Measurements from ENCODE around the gene TKFC.
A peak's percentile ranks its signal among the peaks of the same experiment; 100 is the strongest.

Gene TKFC

DNA sequence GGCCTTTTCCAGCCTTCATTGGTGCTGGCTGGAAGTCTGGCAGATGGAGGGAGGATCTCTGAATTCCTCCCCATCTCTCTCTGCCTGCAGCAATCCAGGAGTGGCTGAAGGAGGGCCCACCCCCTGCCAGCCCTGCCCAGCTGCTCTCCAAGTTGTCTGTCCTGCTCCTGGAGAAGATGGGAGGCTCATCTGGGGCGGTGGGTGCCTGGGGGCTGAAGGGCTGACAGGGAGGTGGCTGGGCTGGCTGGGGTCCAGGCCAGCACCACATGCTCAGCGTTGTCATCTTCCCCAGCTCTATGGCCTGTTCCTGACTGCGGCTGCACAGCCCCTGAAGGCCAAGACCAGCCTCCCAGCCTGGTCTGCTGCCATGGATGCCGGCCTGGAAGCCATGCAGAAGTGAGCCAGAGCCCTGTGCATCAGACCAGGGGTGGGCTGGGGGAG lies 12.2 kb downstream of the TKFC start:
- DNase-seq: no peak
- TF ChIP-seq POLR2A (IDR thresholded peaks at IDR 0.05; ENCODE audit: low read length): no peak
- TF ChIP-seq GATA1 (IDR thresholded peaks at IDR 0.05; ENCODE audit: low read depth, low read length): no peak

- DNase-seq: peak; percentile 58 to 60
- TF ChIP-seq GATA1 (IDR thresholded peaks at IDR 0.05; ENCODE audit: low read depth, low read length) (no peak), POLR2A (IDR thresholded peaks at IDR 0.05; ENCODE audit: low read length) (no peak)
These were observed 13.2 kb downstream of the TKFC start for GRCh38 chr11:61345954-61346843.

DNA sequence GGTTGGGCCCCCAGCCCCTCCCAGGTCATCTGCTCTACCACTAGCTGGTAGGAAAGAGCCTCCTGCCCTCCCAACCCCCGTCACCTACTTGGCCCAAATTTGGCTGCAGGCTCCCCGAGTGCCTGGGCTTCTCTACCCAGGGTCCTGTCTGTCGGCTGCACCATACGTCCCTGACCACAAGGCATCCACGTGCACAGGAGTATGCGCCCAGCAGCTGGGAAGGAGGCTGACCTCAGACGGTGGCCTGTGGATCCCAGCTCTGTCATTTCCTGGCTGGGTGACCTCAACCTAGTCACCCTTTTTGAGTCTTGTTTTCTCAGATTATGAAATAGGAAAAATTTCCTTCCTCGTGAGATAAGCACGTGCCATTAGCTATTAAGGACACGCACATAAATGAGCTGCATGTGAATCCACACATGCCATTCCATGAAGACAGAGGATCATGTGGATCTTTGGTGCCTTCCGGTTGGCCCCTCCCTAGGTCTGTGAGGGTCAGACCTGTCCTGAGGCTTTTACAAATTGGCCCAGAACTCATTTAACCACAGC lies 15.0 kb downstream of the TKFC start:
- DNase-seq: peak in 1 of 2 experiments; percentile 25
- TF ChIP-seq GATA1 (IDR thresholded peaks at IDR 0.05; ENCODE audit: low read depth, low read length): no peak
- TF ChIP-seq POLR2A (IDR thresholded peaks at IDR 0.05; ENCODE audit: low read length): no peak

DNA sequence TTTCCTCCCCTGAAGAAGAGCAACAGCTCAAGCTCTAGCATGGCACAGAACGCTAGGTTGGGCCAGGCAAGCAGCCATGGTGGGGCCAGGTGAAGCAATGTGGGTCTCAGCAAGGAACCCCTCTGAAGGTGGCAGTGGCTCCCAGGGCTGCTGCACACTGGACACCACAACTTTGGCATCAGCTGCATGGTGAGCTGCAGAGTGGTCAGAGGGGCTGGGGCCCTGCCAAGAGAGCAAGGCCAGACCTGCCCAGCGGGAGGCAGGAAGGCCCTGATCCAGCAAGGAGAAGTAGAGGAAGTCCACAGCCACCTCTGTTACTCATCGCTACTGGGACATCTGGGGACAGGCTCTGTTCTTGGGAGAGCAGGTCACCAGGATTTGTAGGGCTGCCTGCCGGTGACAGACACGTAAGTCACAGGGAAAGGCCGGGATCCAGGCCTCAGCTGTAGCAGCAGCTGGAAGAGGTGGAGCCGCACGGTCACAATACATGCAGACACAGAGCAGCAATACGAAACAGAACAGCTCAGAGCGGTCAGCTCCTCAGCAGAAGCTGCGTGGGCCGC lies 16.2 kb downstream of the TKFC start:
- no peak for DNase-seq
- no peak for TF ChIP-seq GATA1 (IDR thresholded peaks at IDR 0.05; ENCODE audit: low read depth, low read length)
- TF ChIP-seq POLR2A (IDR thresholded peaks at IDR 0.05; ENCODE audit: low read length): no peak

GRCh38 chr11:61349916-61350315 lies 16.9 kb downstream of the TKFC start:
- TF ChIP-seq POLR2A (IDR thresholded peaks at IDR 0.05; ENCODE audit: low read length) (no peak), GATA1 (IDR thresholded peaks at IDR 0.05; ENCODE audit: low read depth, low read length) (no peak)
- DNase-seq: no peak

- TF ChIP-seq POLR2A (IDR thresholded peaks at IDR 0.05; ENCODE audit: low read length) (no peak), GATA1 (IDR thresholded peaks at IDR 0.05; ENCODE audit: low read depth, low read length) (no peak)
These were observed 17.3 kb downstream of the TKFC start for GRCh38 chr11:61350336-61350735.

DNA sequence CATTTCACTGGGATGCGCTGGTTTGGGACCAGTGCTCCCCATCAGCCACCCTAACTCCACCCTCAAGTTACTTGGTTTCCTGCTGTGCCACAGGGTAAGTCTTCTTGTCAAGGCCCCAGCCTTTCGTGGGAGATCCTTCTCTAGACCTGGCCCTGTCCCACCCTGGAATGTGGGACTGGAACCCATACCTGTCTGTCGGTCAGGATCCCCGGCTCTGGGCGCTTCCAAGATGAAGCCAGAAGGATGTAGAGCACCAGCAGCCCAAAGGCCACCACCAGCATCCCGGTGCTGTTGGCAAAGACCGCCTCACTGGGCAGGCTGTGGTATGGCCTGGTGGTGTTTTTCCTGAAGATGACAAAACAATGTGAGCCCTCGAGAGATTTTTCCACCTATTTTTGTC lies 17.8 kb downstream of the TKFC start:
- TF ChIP-seq GATA1 (IDR thresholded peaks at IDR 0.05; ENCODE audit: low read depth, low read length): no peak
- no peak for DNase-seq

More at GRCh38 chr11:61350336-61350735, 17.3 kb downstream of the TKFC start:
- DNase-seq: no peak

DNA sequence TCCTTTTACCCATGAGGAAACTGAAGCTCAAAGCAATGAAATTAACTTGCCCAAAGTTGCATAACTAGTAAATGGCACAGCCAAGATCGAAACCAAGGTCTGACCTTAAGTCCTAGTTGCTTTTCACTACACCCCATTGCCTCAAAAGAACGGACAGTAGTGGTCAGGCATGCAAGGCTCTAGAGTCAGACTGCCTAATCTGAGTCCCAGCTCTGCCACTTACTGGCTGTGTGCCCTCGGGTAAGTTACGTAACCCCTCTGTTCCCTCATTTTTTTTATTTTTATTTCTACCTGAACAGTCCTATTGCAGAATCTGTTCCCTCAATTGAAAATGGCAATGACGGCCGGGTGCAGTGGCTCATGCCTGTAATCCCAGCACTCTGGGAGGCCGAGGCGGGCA lies 19.0 kb downstream of the TKFC start:
- TF ChIP-seq GATA1 (IDR thresholded peaks at IDR 0.05; ENCODE audit: low read depth, low read length) (no peak), POLR2A (IDR thresholded peaks at IDR 0.05; ENCODE audit: low read length) (no peak)
- no peak for DNase-seq

- TF ChIP-seq GATA1 (IDR thresholded peaks at IDR 0.05; ENCODE audit: low read depth, low read length) (no peak), POLR2A (IDR thresholded peaks at IDR 0.05; ENCODE audit: low read length) (no peak)
- peak; percentile 35 to 38 for DNase-seq
These were observed 20.4 kb downstream of the TKFC start for GRCh38 chr11:61353131-61354067.

- DNase-seq: no peak
- no peak for TF ChIP-seq GATA1 (IDR thresholded peaks at IDR 0.05; ENCODE audit: low read depth, low read length)
- no peak for TF ChIP-seq POLR2A (IDR thresholded peaks at IDR 0.05; ENCODE audit: low read length)
These were observed 21.2 kb downstream of the TKFC start for GRCh38 chr11:61354208-61354607.

DNA sequence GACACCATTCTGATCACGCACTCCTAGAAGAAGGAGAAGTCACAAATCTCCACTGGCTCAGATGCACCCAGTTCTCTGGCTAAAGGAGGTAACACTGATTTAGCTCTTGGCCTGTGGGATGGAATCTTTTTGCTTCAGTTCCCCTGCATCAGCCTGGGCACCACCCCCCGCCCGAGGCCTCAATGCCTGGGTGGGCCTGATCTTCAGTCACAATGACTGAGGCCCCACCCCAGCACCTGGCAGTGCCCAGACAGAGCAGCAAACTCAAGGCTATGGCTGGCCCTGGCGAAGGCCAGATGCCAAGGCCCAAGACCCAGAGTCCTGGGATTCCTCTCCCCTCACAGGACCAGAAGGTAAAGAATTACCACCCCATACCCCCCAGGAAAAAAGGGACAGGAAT lies 23.7 kb downstream of the TKFC start:
- TF ChIP-seq GATA1 (IDR thresholded peaks at IDR 0.05; ENCODE audit: low read depth, low read length) (no peak), POLR2A (IDR thresholded peaks at IDR 0.05; ENCODE audit: low read length) (no peak)
- no peak for DNase-seq

GRCh38 chr11:61357233-61357893 lies 24.3 kb downstream of the TKFC start:
- no peak for DNase-seq
- TF ChIP-seq GATA1 (IDR thresholded peaks at IDR 0.05; ENCODE audit: low read depth, low read length): no peak
- TF ChIP-seq POLR2A (IDR thresholded peaks at IDR 0.05; ENCODE audit: low read length): no peak

GRCh38 chr11:61357894-61358239 lies 24.8 kb downstream of the TKFC start:
- no peak for TF ChIP-seq POLR2A (IDR thresholded peaks at IDR 0.05; ENCODE audit: low read length)
- TF ChIP-seq GATA1 (IDR thresholded peaks at IDR 0.05; ENCODE audit: low read depth, low read length): no peak
- no peak for DNase-seq

All from erythroblast (primary cell).